Keratinocyte (primary cell): ENCODE measurements around the gene CSNK2A2.

Experiments used
- EZH2 ChIP-seq: IDR thresholded peaks from one replicate; pipeline ENCODE4 v1.6.1; 2012; ENCODE audit warnings: inconsistent platforms, mild to moderate bottlenecking, low read length, moderate library complexity
- TF ChIP-seq, protein P1 (sequence below), 3 experiments: IDR thresholded peaks in 1 of 3; conservative IDR thresholded peaks in 1 of 3; optimal IDR thresholded peaks in 1 of 3; 2 replicates in 2 of 3; 3 replicates in 1 of 3; pipeline versions ENCODE3 to v1.5.1; 2011; ENCODE audit warnings: low read length in 3 of 3, mild to moderate bottlenecking in 3 of 3, moderate library complexity in 2 of 3, control low read depth in 1 of 3, inconsistent platforms in 1 of 3; ENCODE audit not compliant: insufficient read depth in 2 of 3; ENCODE audit errors: extremely low read depth in 1 of 3

DNA sequence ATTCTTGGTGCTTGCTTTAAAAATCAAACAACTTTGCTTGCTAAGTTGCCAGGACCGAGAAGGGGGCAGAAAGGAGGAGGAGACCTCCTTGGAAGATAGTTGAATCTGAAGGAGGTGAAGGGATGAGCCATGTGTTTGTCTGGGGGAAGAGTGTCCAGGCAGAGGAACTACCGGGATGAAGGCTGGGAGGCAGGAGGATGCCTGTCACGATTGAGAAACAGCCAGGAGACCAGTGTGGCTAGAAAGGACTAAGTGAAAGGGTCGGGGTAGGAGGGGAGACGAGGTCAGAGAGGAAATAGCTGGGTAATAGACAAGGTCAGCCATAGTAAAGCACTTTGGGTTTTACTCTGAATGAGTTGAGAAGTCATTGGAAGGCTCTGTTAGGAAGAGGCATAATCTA lies 38.9 kb upstream of the CSNK2A2 start:
- TF ChIP-seq, protein P1, sequence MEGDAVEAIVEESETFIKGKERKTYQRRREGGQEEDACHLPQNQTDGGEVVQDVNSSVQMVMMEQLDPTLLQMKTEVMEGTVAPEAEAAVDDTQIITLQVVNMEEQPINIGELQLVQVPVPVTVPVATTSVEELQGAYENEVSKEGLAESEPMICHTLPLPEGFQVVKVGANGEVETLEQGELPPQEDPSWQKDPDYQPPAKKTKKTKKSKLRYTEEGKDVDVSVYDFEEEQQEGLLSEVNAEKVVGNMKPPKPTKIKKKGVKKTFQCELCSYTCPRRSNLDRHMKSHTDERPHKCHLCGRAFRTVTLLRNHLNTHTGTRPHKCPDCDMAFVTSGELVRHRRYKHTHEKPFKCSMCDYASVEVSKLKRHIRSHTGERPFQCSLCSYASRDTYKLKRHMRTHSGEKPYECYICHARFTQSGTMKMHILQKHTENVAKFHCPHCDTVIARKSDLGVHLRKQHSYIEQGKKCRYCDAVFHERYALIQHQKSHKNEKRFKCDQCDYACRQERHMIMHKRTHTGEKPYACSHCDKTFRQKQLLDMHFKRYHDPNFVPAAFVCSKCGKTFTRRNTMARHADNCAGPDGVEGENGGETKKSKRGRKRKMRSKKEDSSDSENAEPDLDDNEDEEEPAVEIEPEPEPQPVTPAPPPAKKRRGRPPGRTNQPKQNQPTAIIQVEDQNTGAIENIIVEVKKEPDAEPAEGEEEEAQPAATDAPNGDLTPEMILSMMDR (optimal IDR thresholded peaks at IDR 0.05 in 1 of 3, IDR thresholded peaks at IDR 0.05 in 1 of 3, conservative IDR thresholded peaks at IDR 0.05 in 1 of 3; ENCODE audit: extremely low read depth in 1 of 3, insufficient read depth in 2 of 3, low read length in 3 of 3): no peak
- no peak for TF ChIP-seq EZH2
